Skeletal muscle tissue (tissue), 4 donors: ENCODE data around the gene CDK13. TPM values are rescaled to one million over a fixed set of nuclear protein-coding genes. Genes with fewer than 3 reads are reported as not detected.
"Not testable (repeated sequence)": the region's sequence is repeated elsewhere in the genome, so short reads cannot be mapped to it uniquely, and the experiment has no call there.

ENCODE experiments used
- H3K27ac ChIP-seq: one replicate; pipeline ENCODE4 v1.7.0; 2013; ENCODE audit warnings: mild to moderate bottlenecking, low read depth, low read length, inconsistent platforms
- H3K27me3 ChIP-seq, 3 donors: one replicate each; pipeline ENCODE4 v1.7.0; 2013; ENCODE audit warnings: low read length in 3 of 3; ENCODE audit not compliant: control insufficient read depth in 3 of 3, insufficient read depth in 3 of 3
- H3K36me3 ChIP-seq, 3 donors: one replicate each; pipeline ENCODE4 v1.7.0; 2013; ENCODE audit warnings: low read length in 3 of 3; ENCODE audit not compliant: control insufficient read depth in 3 of 3, insufficient read depth in 3 of 3
- H3K4me1 ChIP-seq, 3 donors: one replicate each; pipeline ENCODE4 v1.7.0; 2013; ENCODE audit warnings: low read length in 3 of 3, mild to moderate bottlenecking in 3 of 3; ENCODE audit not compliant: control insufficient read depth in 3 of 3, insufficient read depth in 3 of 3
- H3K4me3 ChIP-seq, 3 donors: one replicate each; pipeline ENCODE4 v1.7.0; 2013; ENCODE audit warnings: low read length in 3 of 3
- H3K9ac ChIP-seq, 3 donors: one replicate each; pipeline ENCODE4 v1.7.0; 2013; ENCODE audit warnings: low read length in 3 of 3, mild to moderate bottlenecking in 3 of 3, moderate library complexity in 2 of 3, low read depth in 1 of 3
- H3K9me3 ChIP-seq, 3 donors: one replicate each; pipeline ENCODE4 v1.7.0; 2013; ENCODE audit warnings: low read length in 3 of 3; ENCODE audit not compliant: control insufficient read depth in 3 of 3
- total RNA-seq: library from RNA; depleted of rRNA; stranded (reverse); fragments of >200 nt; gene quantifications from one replicate; pipeline ENCODE4 v1.2.3, GENCODE V29; 2014
- donor health status: Osteomylitis.

Gene CDK13
- total RNA-seq, result 81.9 TPM

DNA sequence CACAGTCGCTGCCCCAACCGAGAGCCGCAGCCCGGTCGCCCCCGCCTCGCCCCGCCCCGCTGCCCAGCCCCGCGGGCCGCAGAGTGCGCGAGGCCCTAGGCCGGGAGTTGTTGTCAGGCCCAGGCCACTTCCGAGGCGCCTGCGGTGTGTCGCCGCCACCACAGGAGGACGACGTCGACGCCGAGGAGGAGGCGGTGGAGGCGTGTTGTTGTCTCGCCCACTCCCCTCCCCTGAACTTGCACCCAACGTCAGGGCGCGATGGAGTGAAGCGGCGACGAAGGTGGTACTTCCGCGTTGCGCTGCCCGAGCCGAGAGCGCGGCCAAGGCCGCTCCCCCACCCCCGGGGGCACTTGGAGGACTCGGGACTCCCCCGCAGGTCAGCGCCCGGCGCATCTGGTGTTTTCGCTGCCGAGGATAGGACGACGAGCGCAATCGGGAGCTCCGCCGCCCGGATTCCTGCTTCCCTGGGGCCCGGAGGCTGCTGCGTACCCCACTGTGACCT lies at the start of gene CDK13:
Gene CDK13, plus strand, starts transcription at position 286 of the 502 bp plus-strand sequence. CDS start 386 bp downstream, outside the sequence.
- no peaks in the 10 kb centered on the region for H3K36me3 ChIP-seq
- H3K4me3 ChIP-seq, result peak within 1 kb of the TSS; percentile 93 to 99 (median 98)
- peaks cover 14 to 21% (median 20%) of the 10 kb centered on the region in 3 donors for H3K4me1 ChIP-seq
- H3K27ac ChIP-seq, result peak within 1 kb of the TSS; percentile 98
- H3K9me3 ChIP-seq, result no peaks in the 10 kb centered on the region
- H3K9ac ChIP-seq, result peak within 1 kb of the TSS; percentile 97 to 100 (median 100)
- no peaks in the 10 kb centered on the region for H3K27me3 ChIP-seq

DNA sequence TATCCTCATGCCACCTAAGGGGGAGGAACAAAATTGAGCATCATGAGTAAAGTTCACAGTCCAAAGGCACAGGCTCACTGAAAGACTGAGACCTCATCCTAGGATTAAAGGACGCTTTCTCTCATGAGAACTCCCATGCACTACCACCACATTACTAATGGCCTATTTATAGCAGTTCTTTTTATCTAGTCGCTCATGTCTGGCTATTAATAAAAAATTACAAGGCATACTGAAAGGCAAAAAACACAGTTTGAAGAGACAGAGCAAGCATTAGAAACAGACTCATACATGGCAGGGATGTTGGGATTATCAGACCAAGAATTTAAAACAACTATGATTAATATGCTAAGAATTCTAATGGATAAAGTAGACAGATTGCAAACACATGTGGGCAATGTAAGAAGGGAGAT lies 46.0 kb upstream of the CDK13 start:
- no peaks in the 10 kb centered on the region for H3K4me1 ChIP-seq
- H3K27ac ChIP-seq, result no peak overlapping the region
- H3K4me3 ChIP-seq, result peak overlapping the region in 1 of 3 donors; percentile 14
- peaks cover 0 to 1% (median 0%) of the 10 kb centered on the region in 3 donors for H3K9me3 ChIP-seq
- H3K9ac ChIP-seq, result no peak overlapping the region
- H3K27me3 ChIP-seq, result no peaks in the 10 kb centered on the region
- no peaks in the 10 kb centered on the region for H3K36me3 ChIP-seq

- H3K27me3 ChIP-seq, result no peaks in the 10 kb centered on the region
- H3K4me1 ChIP-seq, result peaks cover 0 to 15% (median 9%) of the 10 kb centered on the region in 3 donors
- H3K9me3 ChIP-seq, result no peaks in the 10 kb centered on the region
- no peaks in the 10 kb centered on the region for H3K36me3 ChIP-seq
- no peak overlapping the region for H3K27ac ChIP-seq
- no peak overlapping the region for H3K9ac ChIP-seq
- H3K4me3 ChIP-seq, result no peak overlapping the region
These were observed 41.9 kb upstream of the CDK13 start for GRCh38 chr7:39908141-39908540.

DNA sequence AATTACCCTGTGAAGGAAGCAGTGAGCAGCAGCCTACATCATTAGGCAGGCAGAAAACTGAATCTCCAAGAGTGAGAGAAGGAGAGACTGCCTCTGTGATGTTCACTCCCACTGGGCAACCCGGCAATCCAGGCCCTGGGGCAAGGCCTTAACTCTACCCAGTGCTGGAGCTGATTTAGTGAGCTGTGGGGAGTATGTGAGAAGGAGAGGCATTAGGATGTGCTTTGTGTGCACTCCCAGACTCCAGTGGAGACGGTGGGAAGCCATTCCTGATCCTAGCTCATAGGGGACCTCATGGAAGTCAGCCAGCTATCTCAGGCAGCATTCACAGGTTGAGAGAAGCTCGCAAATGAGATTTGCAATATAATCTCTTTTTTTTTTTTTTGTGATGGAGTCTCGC lies 41.1 kb upstream of the CDK13 start:
- Histone ChIP-seq H3K4me3 (no peak overlapping the region), H3K27me3 (no peaks in the 10 kb centered on the region), H3K4me1 (peaks cover 0 to 15% (median 9%) of the 10 kb centered on the region in 3 donors), H3K36me3 (no peaks in the 10 kb centered on the region), H3K27ac (no peak overlapping the region), H3K9me3 (no peaks in the 10 kb centered on the region), H3K9ac (no peak overlapping the region)

GRCh38 chr7:39909526-39909925 lies 40.5 kb upstream of the CDK13 start:
- Histone ChIP-seq H3K27ac (no peak overlapping the region), H3K9ac (no peak overlapping the region), H3K36me3 (no peaks in the 10 kb centered on the region), H3K9me3 (no peaks in the 10 kb centered on the region), H3K4me1 (peaks cover 0 to 15% (median 9%) of the 10 kb centered on the region in 3 donors), H3K27me3 (no peaks in the 10 kb centered on the region), H3K4me3 (no peak overlapping the region)

DNA sequence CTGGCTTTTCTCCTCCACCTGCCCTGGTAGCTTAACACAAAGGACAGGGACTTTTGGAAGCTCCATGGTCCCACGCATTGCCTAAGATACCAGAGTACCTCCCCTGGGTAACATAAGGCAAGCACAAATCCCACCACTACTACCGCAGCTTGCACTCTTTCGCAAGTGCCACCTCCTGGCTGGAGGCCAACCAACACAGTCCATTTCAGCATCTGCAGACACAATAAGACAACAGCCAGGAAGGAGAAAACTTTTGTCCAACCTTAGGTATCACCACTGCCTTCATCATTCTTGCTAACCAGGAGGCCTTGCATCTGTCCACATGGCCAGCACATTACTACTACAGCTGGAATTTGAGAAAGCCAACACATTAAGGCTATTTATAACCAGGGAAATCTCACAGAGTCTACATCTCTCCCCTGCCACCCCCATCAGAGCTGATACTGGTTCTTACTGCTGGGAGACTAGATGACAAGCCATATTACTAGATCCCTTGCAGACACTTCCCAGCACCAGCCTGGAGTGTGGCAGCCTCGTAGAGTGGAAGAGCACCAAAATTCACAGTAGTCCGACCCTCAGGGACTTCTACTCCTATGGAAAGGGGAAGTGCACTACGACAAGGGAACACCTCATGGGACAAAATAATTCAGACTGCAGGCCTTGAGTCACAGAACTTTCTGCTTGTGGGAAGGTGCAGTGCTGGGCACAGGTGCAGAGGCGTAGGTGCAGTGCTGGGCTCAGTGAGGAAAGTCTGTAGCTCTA lies 39.8 kb upstream of the CDK13 start:
- no peaks in the 10 kb centered on the region for H3K36me3 ChIP-seq
- no peaks in the 10 kb centered on the region for H3K9me3 ChIP-seq
- peaks cover 0 to 15% (median 9%) of the 10 kb centered on the region in 3 donors for H3K4me1 ChIP-seq
- H3K27me3 ChIP-seq, result no peaks in the 10 kb centered on the region
- no peak overlapping the region for H3K4me3 ChIP-seq
- H3K9ac ChIP-seq, result no peak overlapping the region
- no peak overlapping the region for H3K27ac ChIP-seq

GRCh38 chr7:39911167-39911566 lies 38.9 kb upstream of the CDK13 start:
- Histone ChIP-seq H3K27me3 (no peaks in the 10 kb centered on the region), H3K9ac (no peak overlapping the region), H3K9me3 (no peaks in the 10 kb centered on the region), H3K4me1 (peaks cover 0 to 15% (median 9%) of the 10 kb centered on the region in 3 donors), H3K4me3 (no peak overlapping the region), H3K27ac (no peak overlapping the region), H3K36me3 (no peaks in the 10 kb centered on the region)

- not testable (repeated sequence) for H3K4me3 ChIP-seq, H3K27ac ChIP-seq, H3K9me3 ChIP-seq, H3K9ac ChIP-seq, H3K36me3 ChIP-seq, H3K27me3 ChIP-seq, H3K4me1 ChIP-seq
These were observed 34.2 kb upstream of the CDK13 start for GRCh38 chr7:39915847-39916246.

GRCh38 chr7:39919646-39920045 lies 30.4 kb upstream of the CDK13 start:
- Histone ChIP-seq H3K27me3 (no peaks in the 10 kb centered on the region), H3K9me3 (no peaks in the 10 kb centered on the region), H3K4me3 (no peak overlapping the region), H3K9ac (no peak overlapping the region), H3K4me1 (peaks cover 0 to 5% (median 0%) of the 10 kb centered on the region in 3 donors), H3K36me3 (no peaks in the 10 kb centered on the region), H3K27ac (no peak overlapping the region)

GRCh38 chr7:39921506-39922175 lies 28.4 kb upstream of the CDK13 start:
- H3K27ac ChIP-seq, result peak overlapping the region; percentile 38
- H3K4me3 ChIP-seq, result peak overlapping the region; percentile 7 to 52 (median 19)
- H3K4me1 ChIP-seq, result peaks cover 0 to 5% (median 0%) of the 10 kb centered on the region in 3 donors
- peak overlapping the region in 1 of 3 donors; percentile 23 for H3K9ac ChIP-seq
- no peaks in the 10 kb centered on the region for H3K36me3 ChIP-seq
- H3K27me3 ChIP-seq, result no peaks in the 10 kb centered on the region
- H3K9me3 ChIP-seq, result no peaks in the 10 kb centered on the region
